Ishikawa (cell line): Measurements from ENCODE around the gene LSAMP.

ENCODE experiments used
- CEBPB ChIP-seq: IDR thresholded peaks from 2 replicates; pipeline ENCODE4 v1.6.1; 2012
- CREB1 ChIP-seq: IDR thresholded peaks from 2 replicates; pipeline ENCODE4 v1.6.1; 2012; ENCODE audit warnings: low read depth
- EGR1 ChIP-seq: IDR thresholded peaks from 2 replicates; pipeline ENCODE4 v1.6.1; 2012
- EP300 ChIP-seq: IDR thresholded peaks from 2 replicates; pipeline ENCODE4 v1.6.1; 2012; ENCODE audit warnings: borderline replicate concordance
- FOXM1 ChIP-seq: IDR thresholded peaks from 2 replicates; pipeline ENCODE4 v1.6.1; 2012; ENCODE audit warnings: low read depth, borderline replicate concordance
- NFIC ChIP-seq: IDR thresholded peaks from 2 replicates; pipeline ENCODE4 v1.6.1; 2012
- RAD21 ChIP-seq: IDR thresholded peaks from 2 replicates; pipeline ENCODE4 v1.6.1; 2012; ENCODE audit warnings: low read depth
- TAF1 ChIP-seq: IDR thresholded peaks from 2 replicates; pipeline ENCODE4 v1.6.1; 2012; ENCODE audit warnings: low read depth, mild to moderate bottlenecking
- TCF12 ChIP-seq: IDR thresholded peaks from 2 replicates; pipeline ENCODE4 v1.6.1; 2012; ENCODE audit warnings: low read depth
- TEAD4 ChIP-seq: IDR thresholded peaks from 2 replicates; pipeline ENCODE4 v1.6.1; 2012
- YY1 ChIP-seq: IDR thresholded peaks from 2 replicates; pipeline ENCODE4 v1.6.1; 2012; ENCODE audit warnings: low read depth
- ZBTB7A ChIP-seq: IDR thresholded peaks from 2 replicates; pipeline ENCODE4 v1.6.1; 2012; ENCODE audit warnings: low read depth
- TF ChIP-seq, protein P1 (sequence below): IDR thresholded peaks from 2 replicates; pipeline ENCODE4 v1.6.1; 2012
- TF ChIP-seq, protein P2 (sequence below): IDR thresholded peaks from 2 replicates; pipeline ENCODE4 v1.6.1; 2012
- TF ChIP-seq, protein P3 (sequence below): IDR thresholded peaks from 2 replicates; pipeline ENCODE4 v1.6.1; 2012; ENCODE audit warnings: low read depth, mild to moderate bottlenecking

LSAMP gene

DNA sequence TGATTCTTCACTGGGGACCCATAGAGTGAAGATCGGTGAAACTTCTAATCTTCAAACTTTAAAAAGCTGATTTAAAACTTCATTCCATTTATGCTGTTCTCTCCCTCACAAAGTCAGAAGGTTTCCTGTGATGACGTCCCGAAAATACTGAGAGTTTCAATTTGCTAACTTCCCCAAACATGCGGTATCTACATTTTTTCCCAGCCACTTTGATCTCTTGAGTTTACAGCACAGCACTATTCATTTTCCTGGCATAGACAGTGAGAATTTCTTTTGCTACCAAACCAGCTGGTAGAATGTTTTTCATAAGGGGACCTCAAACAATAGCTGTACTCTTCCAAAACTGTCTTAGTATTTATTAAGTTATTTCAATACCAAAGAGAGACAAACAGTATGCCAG, 156.8 kb downstream of the LSAMP start:
- TF ChIP-seq EP300, result no peak

DNA sequence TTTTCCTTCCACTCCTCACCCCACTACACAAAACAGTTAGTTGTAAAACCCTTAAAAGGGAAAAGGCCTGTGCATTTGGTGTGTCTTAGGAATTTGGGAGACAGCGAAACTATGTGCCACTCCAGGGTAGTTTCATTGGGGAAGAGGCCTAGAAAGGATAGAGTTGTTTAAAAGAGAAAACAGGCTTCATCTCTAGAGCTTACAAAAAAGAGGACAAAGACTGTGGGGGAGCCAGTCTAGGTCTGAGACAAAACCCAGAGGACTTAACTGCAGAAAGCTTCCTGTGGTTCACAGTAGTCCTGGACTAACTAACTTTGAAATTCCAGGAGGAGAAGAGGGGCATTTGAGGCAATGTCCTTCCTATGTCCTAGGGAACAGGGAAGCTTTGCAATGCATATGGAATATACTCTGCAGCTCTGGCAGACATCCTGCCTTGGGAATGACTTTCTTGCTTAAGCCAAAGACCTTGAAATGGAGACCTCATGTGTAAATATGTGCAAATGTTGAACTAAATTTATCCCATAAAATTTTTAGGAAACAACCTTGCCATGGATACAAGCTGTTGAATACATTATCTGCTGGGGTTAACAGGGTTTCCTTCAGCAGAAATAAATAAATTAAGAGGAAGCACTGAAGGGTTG, 159.4 kb downstream of the LSAMP start:
- TF ChIP-seq TCF12, result no peak
- TF ChIP-seq EGR1, result no peak
- TF ChIP-seq, protein P1, sequence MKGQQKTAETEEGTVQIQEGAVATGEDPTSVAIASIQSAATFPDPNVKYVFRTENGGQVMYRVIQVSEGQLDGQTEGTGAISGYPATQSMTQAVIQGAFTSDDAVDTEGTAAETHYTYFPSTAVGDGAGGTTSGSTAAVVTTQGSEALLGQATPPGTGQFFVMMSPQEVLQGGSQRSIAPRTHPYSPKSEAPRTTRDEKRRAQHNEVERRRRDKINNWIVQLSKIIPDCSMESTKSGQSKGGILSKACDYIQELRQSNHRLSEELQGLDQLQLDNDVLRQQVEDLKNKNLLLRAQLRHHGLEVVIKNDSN, result no peak
- no peak for TF ChIP-seq EP300
- no peak for TF ChIP-seq CEBPB
- TF ChIP-seq, protein P2, sequence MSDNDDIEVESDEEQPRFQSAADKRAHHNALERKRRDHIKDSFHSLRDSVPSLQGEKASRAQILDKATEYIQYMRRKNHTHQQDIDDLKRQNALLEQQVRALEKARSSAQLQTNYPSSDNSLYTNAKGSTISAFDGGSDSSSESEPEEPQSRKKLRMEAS, result no peak
- no peak for TF ChIP-seq FOXM1
- TF ChIP-seq YY1, result no peak

DNA sequence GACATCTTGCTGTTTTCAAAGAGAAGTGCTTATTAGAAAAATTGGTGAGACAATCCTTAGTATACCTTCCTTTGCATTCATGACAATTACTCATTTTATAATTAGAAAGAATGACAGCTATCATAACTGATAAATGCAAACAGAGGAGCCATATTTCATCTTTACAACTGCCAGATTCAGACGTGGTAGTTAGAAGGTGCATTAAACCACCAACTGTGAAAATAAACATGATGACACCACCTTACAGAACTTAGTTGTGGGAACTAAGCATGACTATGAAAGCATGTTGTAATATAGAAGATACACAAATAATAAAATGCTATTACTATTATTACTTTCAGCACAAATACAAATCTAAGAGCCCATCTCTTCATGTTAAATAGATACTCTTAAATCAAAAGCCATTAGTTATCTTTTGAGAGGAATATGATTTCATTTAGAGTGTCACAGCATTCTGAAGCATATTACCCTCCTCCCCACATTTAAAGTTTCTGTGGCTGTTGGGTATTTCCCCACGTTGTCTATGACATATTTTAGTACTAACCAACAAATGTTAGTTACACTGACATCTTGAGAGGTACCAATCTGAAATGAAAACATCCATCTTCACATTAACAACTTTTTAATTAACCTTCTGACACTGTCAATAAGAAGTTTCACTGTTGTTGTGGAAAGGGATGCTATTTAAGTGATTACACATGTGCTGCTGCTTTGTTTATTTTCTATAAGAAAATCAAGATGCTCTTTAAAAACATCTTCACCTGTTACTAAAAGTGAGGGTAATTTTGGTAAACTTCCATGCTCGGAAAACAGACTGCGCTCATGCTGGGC, 163.8 kb downstream of the LSAMP start:
- no peak for TF ChIP-seq CEBPB

DNA sequence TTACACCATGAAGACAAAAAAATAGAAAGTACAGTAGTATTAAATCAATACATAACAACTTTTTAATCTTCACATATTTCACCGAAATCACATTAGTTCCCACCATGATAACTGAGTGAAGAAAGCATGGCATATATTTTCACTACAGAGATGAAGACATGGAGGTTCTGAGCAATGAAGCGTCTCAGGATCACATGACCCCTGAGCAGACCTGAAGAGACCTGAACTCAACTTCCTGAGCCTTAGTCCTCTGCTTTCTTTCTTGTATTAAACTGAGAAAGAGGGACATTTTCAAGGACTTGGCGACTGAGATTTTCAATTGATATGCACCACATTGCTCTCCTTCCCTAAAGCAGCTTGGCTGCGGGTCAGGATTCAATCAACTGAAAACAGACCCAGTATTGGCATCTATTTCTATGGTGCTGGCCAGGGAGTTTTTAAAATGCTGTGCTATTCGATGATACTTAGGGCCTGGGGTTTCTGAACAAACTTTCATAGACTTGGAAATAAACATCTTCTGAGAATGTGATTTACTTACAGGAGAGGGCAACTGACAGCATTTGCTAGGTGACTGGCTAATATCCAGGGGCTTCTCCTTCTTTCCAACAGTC, 165.1 kb downstream of the LSAMP start:
- TF ChIP-seq CREB1, result no peak
- TF ChIP-seq, protein P2, result no peak
- TF ChIP-seq NFIC, result no peak
- TF ChIP-seq TEAD4, result no peak
- no peak for TF ChIP-seq RAD21
- TF ChIP-seq FOXM1, result no peak
- TF ChIP-seq TCF12, result no peak
- TF ChIP-seq, protein P3, sequence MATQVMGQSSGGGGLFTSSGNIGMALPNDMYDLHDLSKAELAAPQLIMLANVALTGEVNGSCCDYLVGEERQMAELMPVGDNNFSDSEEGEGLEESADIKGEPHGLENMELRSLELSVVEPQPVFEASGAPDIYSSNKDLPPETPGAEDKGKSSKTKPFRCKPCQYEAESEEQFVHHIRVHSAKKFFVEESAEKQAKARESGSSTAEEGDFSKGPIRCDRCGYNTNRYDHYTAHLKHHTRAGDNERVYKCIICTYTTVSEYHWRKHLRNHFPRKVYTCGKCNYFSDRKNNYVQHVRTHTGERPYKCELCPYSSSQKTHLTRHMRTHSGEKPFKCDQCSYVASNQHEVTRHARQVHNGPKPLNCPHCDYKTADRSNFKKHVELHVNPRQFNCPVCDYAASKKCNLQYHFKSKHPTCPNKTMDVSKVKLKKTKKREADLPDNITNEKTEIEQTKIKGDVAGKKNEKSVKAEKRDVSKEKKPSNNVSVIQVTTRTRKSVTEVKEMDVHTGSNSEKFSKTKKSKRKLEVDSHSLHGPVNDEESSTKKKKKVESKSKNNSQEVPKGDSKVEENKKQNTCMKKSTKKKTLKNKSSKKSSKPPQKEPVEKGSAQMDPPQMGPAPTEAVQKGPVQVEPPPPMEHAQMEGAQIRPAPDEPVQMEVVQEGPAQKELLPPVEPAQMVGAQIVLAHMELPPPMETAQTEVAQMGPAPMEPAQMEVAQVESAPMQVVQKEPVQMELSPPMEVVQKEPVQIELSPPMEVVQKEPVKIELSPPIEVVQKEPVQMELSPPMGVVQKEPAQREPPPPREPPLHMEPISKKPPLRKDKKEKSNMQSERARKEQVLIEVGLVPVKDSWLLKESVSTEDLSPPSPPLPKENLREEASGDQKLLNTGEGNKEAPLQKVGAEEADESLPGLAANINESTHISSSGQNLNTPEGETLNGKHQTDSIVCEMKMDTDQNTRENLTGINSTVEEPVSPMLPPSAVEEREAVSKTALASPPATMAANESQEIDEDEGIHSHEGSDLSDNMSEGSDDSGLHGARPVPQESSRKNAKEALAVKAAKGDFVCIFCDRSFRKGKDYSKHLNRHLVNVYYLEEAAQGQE, result no peak
- no peak for TF ChIP-seq ZBTB7A
- TF ChIP-seq TAF1, result no peak
- TF ChIP-seq CEBPB, result no peak
- TF ChIP-seq, protein P1, result no peak
- no peak for TF ChIP-seq YY1
- TF ChIP-seq EGR1, result no peak
- TF ChIP-seq EP300, result no peak

DNA sequence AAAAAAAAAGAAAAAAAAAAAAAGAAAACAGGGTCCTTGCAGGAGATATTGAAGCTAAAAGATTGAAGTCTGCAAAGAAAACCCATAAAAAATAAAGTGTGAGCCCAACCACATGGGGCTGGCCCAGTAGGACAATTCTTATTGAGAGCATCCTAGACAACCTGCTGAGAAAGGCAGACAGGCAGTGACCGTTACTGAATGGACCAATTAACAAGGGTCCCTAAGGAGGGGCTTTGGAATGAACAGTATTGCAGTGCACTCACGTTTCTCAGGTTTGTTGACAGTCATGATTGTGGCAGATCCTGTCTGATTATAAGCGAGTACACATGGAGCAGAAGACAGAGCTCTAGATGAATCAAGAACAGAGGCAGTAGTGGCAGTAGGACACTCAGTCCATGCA, 168.6 kb downstream of the LSAMP start:
- TF ChIP-seq NFIC, result no peak
- TF ChIP-seq, protein P3, result no peak
- no peak for TF ChIP-seq EP300

DNA sequence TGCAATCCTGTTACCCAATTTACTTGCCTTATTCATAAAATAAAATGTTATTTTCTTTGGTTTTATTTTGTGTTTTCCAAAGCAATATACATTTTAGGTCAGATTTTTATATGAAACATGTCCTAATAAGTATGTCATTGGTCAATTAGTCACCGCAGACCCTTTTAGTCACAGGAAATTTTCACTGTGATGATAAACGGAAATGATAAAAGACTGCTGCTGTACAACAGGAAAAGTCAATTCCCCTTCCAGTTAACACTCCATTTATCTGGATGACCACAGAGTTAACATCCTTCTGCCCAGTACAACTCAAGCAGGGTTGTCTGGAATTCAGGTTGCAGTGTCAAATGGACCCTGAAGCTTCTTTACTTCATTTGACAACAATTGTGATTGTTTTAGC, 175.2 kb downstream of the LSAMP start:
- TF ChIP-seq NFIC (no peak), EP300 (no peak), FOXM1 (no peak), CREB1 (no peak), RAD21 (no peak), TAF1 (no peak)
- TF ChIP-seq, protein P3, result no peak
